ENCODE results near the gene STN1.

STN1 gene

GRCh38 chr10:103928784-103929183, 10.8 kb upstream of the STN1 start:
- no peak for DNase-seq

- DNase-seq: no peak
These were observed 8.8 kb upstream of the STN1 start for GRCh38 chr10:103926722-103927319.

DNA sequence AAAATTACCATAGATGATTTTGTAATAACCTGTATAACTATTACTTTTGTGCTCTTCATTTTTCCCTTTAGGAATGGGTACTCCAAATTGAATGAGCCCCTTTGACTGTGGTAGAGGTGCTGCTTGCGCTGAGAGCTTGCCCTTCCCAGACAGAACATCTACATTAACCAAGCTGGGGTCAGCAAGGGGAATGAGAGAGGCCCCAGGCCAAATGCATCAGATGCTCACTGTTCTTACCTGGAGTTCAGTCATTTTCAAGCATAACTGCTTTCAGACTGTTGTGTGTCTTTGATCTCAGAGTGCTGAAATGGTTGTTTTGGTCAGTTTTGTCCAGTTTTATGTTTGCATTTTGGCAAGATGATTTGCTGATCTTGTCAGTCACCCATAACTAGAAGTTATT, 7.6 kb upstream of the STN1 start:
- DNase-seq: no peak

DNA sequence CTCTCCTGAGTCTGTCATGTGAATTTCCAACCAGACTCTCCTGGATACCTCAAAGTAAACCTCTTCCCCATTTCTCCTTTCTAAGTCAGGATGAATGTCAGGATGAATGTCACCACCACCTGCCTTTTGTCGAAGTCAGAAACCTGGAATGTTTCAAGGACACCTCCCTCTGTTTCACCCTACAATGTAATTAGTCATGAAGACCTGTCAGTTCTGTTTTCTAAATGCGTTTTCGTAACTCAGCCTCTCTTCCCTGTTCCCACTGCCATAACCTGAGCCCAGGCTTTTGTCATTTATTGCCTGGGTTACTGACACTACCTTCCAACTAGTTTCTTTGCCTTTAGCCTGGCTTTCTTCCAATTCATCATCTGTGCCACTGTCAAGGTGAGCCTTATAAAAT, 5.5 kb upstream of the STN1 start:
- no peak for DNase-seq

DNA sequence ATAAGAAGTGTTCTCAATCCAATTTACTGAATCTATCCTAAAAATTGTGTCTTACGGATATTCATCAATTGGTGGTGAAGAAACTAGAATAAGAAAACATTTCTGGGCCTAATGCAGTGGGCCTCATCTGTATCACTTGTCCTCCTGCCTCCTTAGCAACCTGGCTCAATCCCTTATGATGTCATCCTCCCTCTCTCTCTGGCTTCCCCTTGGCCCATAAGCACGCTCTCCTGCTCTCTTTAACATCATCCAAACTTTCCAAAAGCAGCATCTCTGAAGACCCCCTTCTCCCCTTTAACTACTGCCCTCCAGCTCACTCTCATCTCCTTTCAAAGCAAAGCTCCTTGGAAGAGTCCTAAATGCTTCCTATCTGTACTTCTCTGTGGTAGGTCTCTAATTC, 4.7 kb upstream of the STN1 start:
- DNase-seq: no peak

DNA sequence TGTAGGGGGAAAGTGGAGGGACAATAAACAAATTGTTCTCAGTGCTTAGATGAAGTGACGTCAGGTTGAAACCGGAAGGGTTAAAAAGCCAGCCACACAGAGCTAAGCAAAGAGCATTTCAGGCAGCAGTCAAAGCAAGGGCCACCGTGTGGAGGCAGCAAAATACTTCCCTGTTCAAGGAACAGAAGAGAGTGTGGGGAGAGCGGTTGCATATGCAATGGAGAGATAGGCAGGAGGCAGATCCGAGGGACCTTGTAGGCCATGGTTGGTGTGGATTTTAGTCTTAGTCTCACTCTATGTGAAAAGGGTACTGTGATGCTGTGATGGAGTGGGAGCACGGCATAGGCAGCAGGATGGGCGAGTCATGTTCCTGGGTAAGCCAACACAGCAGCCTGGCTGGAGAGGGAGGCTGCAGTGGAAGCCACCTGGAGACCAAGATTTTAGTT, 3.8 kb upstream of the STN1 start:
- no peak for DNase-seq

DNA sequence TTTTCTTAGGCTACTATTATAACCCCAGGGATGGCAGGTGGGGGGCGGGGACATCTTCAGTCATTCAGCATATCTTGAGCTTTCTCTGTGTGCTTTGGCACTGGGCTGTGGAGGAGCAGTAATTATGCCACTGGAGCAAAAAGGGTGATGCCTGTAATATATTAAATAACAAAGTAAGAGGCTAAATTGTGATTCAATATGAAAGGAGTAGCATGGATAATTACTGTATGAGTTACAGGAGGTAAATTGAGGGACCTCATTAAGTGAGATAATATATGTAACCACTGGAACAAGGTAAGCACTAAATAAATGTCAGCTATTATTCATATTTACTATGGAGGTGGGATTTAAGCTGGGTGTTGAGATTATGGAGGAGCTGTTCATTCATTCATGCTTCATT, 3.3 kb upstream of the STN1 start:
- no peak for DNase-seq

- no peak for DNase-seq
These were observed 1.7 kb upstream of the STN1 start for GRCh38 chr10:103919648-103920025.

GRCh38 chr10:103917302-103918052, 507 bp downstream of the STN1 start:
- no peak for DNase-seq

DNA sequence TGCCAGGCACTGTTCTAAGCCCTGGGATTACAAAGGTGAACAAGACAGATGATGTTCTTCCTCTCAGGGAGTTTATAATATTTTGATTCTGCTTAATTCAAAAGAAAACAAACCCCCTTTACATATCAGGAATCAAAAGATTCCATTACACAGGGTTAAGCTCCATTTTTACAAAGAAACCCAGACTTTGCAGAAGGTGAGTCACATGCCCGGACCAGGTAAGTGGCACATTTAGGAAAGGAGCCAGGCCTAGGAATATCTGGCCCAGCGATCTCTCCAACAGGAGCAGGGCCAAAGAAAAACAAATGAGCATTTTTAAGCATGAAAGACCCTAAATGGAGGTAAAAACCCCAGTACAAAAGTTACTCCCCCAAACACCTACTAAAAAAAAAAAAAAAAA, 1.1 kb downstream of the STN1 start:
- no peak for DNase-seq

GRCh38 chr10:103916254-103916653, 1.7 kb downstream of the STN1 start:
- DNase-seq: no peak

- DNase-seq: no peak
These were observed 2.2 kb downstream of the STN1 start for GRCh38 chr10:103915796-103916195.

DNA sequence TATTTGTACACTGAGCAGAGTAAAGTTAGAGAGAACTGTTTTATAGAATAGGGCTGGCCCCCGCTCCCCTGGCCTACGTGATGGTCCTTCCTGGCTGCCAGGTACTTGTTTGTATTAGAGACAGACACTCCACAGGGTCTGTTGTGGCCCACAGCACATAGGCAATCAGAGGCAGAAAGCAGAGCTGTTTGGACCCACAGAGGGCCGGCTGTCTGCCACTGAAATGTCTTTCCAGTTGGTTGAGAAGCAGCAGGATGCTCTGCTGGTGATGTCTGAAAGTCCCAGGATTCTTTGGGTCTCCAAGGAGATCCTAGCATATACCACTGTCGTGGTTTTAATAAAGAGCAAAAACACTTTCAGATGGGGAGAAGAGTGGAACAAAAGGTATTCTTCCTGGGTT, 5.2 kb downstream of the STN1 start:
- DNase-seq: no peak

GRCh38 chr10:103911021-103911459, 6.9 kb downstream of the STN1 start:
- peak; percentile 16 for DNase-seq

DNA sequence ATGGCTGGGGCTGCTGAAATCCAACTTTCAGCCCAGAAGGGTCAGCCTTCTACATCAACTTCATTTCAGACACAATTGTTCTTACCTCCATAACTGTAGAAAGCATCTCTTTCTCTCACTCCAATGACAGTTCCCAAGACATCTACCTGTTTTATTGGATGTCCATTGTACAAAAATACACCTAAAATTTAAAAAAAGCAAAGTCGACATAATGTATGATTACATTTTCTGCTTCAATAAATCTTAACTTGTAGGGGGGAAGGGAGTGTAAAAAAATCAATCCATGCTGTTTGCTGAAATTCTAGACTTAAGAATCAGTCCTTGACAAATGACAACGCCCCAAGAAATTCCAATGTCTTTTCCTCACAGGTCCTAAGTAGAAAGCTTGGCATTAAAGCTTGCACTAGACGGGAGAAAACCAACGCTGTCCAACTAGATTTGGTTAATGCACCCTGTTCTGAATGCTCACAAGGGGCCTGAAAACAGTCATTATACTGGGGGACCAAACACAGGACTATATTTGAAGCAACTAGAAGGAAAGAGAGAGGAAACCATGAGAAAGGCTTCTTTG, 7.5 kb downstream of the STN1 start:
- DNase-seq: no peak

- no peak for DNase-seq
These were observed 12.5 kb downstream of the STN1 start for GRCh38 chr10:103905441-103905840.

DNA sequence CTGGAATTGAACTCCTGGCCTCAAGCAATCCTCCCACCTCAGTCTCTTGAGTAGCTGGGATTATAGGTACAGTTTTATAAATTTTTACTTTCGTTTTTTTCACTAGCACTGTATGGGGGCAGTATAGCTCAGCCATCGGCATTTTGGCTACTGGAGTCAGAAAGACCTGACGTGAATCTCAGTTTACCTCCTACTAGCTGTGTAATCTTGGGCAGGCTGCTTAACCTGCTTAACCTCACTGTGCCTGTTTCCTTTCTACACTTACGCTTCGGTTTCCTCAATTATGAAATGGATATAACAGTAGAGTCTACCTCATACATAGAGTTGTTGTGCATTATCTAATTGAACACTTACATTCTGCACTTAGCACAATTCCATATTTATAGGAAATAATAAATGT, 16.7 kb downstream of the STN1 start:
- DNase-seq: no peak

DNA sequence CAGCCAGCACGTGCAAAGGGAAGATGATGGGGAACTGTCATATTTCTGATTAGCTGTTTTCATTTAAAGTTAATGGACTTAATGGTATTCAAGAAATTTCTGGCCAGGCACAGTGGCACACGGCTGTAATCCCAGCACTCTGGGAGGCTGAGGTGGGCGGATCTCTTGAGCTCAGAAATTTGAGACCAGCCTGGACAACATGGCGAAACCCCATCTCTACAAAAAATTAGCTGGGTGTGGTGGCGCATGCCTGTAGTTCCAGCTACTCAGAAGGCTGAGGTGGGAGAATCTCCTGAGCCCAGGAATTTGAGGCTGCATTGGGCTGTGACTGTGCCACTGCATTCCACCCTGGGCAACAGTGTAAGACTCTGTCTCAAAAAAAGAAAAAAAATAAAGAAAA, 18.7 kb downstream of the STN1 start:
- no peak for DNase-seq

- DNase-seq: no peak
These were observed 20.7 kb downstream of the STN1 start for GRCh38 chr10:103897241-103897774.

DNA sequence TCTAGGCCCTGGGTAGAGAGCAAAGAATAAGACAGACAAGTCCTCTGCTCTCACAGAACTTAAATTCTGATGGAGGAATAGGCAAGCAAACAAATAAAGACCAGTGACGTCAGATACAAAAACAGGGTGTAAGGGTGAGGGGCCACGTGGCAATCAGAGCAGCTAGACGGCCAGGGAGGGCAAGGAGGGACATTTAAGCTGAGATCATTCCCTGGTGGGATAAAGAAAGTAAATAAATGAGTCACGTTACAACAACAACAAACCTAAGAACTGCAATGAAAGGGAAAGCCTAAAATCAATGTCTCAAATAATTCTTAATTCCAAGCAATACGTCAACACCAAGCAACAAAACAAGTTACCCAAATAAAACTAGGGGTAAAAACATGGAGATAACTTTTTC, 21.8 kb downstream of the STN1 start:
- DNase-seq: no peak

DNA sequence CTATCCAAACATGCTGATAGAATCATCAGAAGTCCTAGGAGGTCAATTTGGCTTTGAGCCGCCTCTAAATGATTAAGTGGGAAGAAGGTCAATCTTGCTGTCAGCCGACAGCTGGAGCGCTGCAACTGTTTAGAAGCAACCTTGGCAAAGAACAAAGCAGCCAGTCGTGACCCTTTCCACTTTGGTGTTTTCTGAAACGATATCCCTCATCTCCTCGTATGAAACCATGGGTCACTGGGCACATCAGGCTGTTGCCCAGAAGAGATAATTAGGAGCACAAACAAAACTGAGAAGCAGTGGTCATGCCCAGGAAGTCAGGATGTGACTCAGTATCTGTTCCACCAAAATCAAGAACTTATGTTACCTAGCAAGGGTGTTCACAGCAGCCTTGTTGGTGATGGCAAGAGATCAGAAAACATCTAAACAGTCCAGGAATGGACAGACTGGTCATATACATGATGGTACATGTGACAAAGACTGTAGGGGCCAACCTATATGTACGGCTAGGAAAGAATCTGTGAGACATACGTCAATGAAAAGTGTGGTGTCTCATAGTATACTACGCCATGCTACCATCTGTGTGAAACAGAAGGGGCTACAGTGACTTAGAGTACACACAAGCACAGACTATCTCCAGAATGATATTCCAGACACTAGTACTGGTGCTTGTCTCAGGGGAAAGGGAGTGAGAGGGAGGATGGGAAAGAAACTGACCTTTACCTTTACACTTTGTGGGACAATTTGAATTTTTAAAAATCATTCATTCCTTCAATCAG, 22.4 kb downstream of the STN1 start:
- no peak for DNase-seq

DNA sequence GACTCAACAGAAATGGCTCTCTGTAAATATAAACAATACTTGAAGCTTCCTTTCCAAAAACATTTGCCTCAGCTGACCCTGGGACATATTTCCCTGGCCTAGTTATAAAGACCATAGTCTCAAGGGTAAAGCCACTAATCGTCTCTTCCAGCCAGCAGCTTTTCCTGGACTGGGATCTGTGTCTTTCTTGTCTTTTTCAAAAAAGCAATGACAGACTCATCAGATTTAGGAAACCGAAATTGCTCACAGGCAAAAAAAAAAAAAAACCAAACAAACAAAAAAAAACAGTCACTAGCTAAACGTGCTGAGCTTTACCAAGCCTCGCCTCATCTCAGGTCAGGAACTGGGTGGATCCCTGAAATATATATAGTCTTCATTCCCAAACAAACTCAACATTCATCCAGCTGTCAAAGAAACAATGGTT, 23.5 kb downstream of the STN1 start:
- no peak for DNase-seq

- DNase-seq: no peak
These were observed 24.2 kb downstream of the STN1 start for GRCh38 chr10:103893817-103894216.
